ENCODE measurements around the gene MT1F. TPM values are rescaled to one million over a fixed set of nuclear protein-coding genes. Genes with fewer than 3 reads are reported as not detected.

The MT1F gene
- total RNA-seq (1 to 10 TPM in 7 of 9 donors, not detected in 2; 1.3 to 8.1 (median 3.3) TPM), polyA plus RNA-seq (1 to 10 TPM; 1.3 to 1.4 TPM)
- long read RNA-seq, donor 1, result 0 reads
- long read RNA-seq, donor 2, result 0 reads
- long read RNA-seq, donor 3, partial matches to known transcripts, result 0 of 2 reads
- long read RNA-seq, donor 3, other reads (novel, unspliced or antisense), result 0 of 2 reads

GRCh38 chr16:56657555-56658326 is at the start of gene MT1F:
Gene MT1F, plus strand, starts transcription at chr16:56657959. Its CDS starts 100 bp downstream, at chr16:56658059.
- intact Hi-C loops (cut with DNase I), result no loop called here
- Histone ChIP-seq H3K27me3 (peaks cover 0 to 38% (median 13%) of the 10 kb centered on the region in 9 donors), H3K27ac (peak within 1 kb of the TSS in 4 of 12 donors; percentile 3 to 75 (median 32)), H3K4me3 (peak within 1 kb of the TSS; percentile 37 to 69 (median 56)), H3K36me3 (no peaks in the 10 kb centered on the region), H3K4me1 (peaks cover 0 to 22% (median 12%) of the 10 kb centered on the region in 12 donors), H3K9me3 (no peaks in the 10 kb centered on the region)
- peak; percentile 70 to 90 (median 84) for ATAC-seq
- TF ChIP-seq CTCF (IDR thresholded peaks at IDR 0.05), result no peak
- TF ChIP-seq POLR2A (IDR thresholded peaks at IDR 0.05), result no peak
- 1 to 3% (median 2%) methylated on average over 23 to 46 of the region's 46 CpGs for WGBS, 4 donors
- peak; percentile 57 to 82 (median 71) for DNase-seq

GRCh38 chr16:56608043-56608875 is 49.5 kb upstream of the MT1F start, which contains the start of gene MT2A:
Gene MT2A, plus strand, starts transcription at chr16:56608584. Its CDS starts 72 bp downstream, at chr16:56608656.
- H3K4me1 ChIP-seq, result peaks cover 9 to 70% (median 57%) of the 10 kb centered on the region in 12 donors
- whole genome bisulfite sequencing, 4 donors, result 4 to 15% (median 7%) methylated on average over 20 to 62 of the region's 62 CpGs
- TF ChIP-seq CTCF (IDR thresholded peaks at IDR 0.05) (no peak), POLR2A (IDR thresholded peaks at IDR 0.05) (peak; percentile 67 to 91)
- peak within 1 kb of the TSS; percentile 86 to 99 (median 96) for H3K27ac ChIP-seq
- H3K36me3 ChIP-seq, result no peaks in the 10 kb centered on the region
- DNase-seq (peak; percentile 93 to 98 (median 96)), ATAC-seq (peak; percentile 63 to 89 (median 84))
- no peaks in the 10 kb centered on the region for H3K9me3 ChIP-seq
- intact Hi-C loops (cut with DNase I), result loop anchor here (1.0 to 10.0 kb wide), 10 partner anchors 17 to 177 kb away; partner anchors contain the start of genes MT1X (in 8 of the 10), MT1E (in 2 of the 10) and MT1A (in 1 of the 10)
- H3K4me3 ChIP-seq, result peak within 1 kb of the TSS; percentile 58 to 87 (median 71)
- no peaks in the 10 kb centered on the region for H3K27me3 ChIP-seq

- ATAC-seq (no peak), DNase-seq (peak in 1 of 5 donors; percentile 36)
- H3K4me1 ChIP-seq, result peaks cover 9 to 67% (median 57%) of the 10 kb centered on the region in 12 donors
- TF ChIP-seq CTCF (IDR thresholded peaks at IDR 0.05) (peak in 3 of 12 donors; percentile 16 to 38 (median 30)), POLR2A (IDR thresholded peaks at IDR 0.05) (no peak)
- no peaks in the 10 kb centered on the region for H3K9me3 ChIP-seq
- peak overlapping the region; percentile 86 to 99 (median 96) for H3K27ac ChIP-seq
- WGBS, 4 donors, result 2 to 3% (median 2%) methylated on average over 19 to 21 of the region's 21 CpGs
- H3K27me3 ChIP-seq, result no peaks in the 10 kb centered on the region
- H3K36me3 ChIP-seq, result no peaks in the 10 kb centered on the region
- peak overlapping the region; percentile 58 to 87 (median 71) for H3K4me3 ChIP-seq
- intact Hi-C loops (cut with DNase I), result loop anchor here (1.0 to 10.0 kb wide), 11 partner anchors 16 to 176 kb away; partner anchors contain the start of genes MT1X (in 8 of the 10), MT1E (in 3 of the 10) and MT1A (in 1 of the 10)
Measured at GRCh38 chr16:56608876-56609462, 48.8 kb upstream of the MT1F start.
